ENCODE results near the gene ABI3BP.

GRCh38 chr3:100810671-100811070 is 182.6 kb downstream of the ABI3BP start:
- TF ChIP-seq CTCF (IDR thresholded peaks at IDR 0.05) (no peak), POLR2A (IDR thresholded peaks at IDR 0.05) (no peak)
